Activated gamma-delta T cell treated with Interleukin-2 at 50 U/mL for 16 hours (primary cell): ENCODE results near the gene NME3.

Experiments
- DNase-seq: peaks from one replicate; pipeline ENCODE4 v3.0.0-alpha.2; 2020

The NME3 gene

GRCh38 chr16:1793578-1794220 lies 22.4 kb upstream of the NME3 start, which contains the start of gene IGFALS:
TSS of gene IGFALS (minus strand) at chr16:1793705. CDS start at chr16:1793652, 53 bp downstream.
- DNase-seq = peak; percentile 3

GRCh38 chr16:1792836-1793577 lies 21.7 kb upstream of the NME3 start:
- peak; percentile 3 for DNase-seq

- peak; percentile 2 for DNase-seq
Measured at GRCh38 chr16:1791943-1792812, 20.8 kb upstream of the NME3 start.

DNA sequence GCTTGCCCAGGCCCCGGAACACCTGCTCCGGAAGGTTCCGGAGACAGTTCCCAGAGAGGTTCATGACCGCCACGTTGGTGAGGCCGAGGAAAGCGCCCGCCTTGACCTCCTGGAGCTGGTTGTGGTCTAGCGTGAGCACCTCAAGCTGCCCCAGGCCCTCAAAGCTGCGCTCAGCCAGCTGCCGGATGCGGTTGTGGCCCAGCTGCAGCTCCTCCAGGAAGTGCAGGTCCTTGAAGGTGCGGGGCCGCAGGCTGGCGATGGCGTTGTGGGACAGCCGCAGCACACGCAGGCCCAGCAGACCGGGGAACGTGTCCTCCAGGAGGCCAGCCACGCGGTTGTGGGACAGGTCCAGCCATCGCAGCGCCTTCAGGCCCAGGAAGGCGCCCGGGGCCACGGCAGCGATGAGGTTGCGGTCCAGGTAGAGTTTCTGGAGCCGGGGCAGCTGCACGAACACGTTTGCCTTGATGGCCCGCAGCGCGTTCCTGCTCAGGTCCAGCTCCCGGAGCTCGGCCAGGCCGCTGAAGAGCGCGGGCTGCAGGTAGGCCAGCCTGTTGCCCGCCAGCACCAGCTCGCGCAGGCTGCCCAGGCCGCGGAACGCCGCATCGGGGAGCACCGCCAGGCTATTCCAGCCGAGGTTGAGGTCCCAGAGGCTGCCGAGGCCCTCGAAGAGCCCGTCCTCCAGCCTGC lies 20.1 kb upstream of the NME3 start:
- peak; percentile 2 for DNase-seq

GRCh38 chr16:1790611-1791255 lies 19.4 kb upstream of the NME3 start:
- no peak for DNase-seq

DNA sequence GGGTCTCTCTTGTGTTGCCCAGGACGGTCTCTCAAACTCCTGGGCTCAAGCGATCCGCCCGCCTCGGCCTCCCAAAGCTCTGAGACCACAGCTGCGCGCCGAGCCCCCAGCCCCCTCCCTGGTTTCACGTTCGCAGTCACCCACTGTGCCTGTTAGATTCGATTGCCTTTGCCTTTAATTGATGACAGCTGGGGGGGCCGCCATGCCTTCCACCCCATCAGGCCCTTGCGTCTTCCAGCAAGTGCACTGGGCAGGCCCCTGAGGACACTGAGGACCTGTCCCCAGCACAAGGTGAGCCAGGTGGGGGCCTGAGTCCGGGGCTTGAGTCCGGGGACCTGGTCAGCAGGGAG lies 18.9 kb upstream of the NME3 start:
- DNase-seq = no peak

GRCh38 chr16:1789643-1790045 lies 18.3 kb upstream of the NME3 start:
- no peak for DNase-seq

DNA sequence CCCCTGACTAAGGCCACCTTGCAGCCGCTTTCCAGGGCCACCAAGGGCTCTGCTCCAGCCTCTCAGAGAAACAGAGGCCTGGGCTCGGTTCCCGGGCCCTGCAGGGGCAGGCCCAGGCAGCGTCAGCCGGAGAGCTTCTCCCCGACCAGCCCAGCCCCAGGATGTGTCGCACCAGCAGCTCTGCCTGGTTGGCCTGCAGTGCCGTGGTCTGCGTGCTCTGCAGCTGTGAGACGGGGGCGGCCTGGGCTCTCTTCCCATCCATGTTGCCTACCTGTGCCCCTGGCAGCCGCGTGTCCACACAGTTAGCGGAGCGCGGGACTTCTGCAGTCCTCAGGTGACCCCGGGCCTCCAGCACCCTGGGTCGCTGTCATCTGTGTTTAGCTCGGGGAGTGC lies 17.4 kb upstream of the NME3 start:
- DNase-seq = no peak

DNA sequence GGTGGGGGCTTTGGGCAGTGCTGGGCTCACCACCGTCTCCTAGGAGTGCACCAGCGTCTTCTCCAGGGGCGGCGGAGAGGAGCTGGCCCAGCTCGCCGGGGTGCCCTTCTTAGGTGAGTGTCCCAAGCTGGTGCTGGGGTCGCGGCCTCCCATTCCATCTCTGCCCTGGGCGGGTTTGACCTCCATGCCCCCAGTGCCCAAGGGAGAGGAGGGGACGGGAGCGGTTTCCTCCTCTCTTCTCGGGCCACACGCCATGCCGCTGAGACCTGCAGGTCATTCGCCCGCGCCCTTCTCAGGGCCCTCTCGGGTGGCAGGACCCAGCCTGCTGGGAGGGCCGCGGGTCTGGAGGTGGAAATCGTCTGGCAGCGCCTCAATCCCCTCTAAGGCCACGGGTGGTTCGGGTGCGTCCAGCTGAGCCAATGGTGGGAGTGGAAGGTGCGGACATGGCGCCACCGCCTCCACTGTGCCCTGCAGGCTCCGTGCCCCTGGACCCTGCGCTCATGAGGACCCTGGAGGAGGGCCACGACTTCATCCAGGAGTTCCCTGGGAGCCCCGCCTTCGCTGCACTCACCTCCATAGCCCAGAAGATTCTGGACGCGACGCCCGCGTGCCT lies 16.9 kb upstream of the NME3 start:
- peak; percentile 3 for DNase-seq

DNA sequence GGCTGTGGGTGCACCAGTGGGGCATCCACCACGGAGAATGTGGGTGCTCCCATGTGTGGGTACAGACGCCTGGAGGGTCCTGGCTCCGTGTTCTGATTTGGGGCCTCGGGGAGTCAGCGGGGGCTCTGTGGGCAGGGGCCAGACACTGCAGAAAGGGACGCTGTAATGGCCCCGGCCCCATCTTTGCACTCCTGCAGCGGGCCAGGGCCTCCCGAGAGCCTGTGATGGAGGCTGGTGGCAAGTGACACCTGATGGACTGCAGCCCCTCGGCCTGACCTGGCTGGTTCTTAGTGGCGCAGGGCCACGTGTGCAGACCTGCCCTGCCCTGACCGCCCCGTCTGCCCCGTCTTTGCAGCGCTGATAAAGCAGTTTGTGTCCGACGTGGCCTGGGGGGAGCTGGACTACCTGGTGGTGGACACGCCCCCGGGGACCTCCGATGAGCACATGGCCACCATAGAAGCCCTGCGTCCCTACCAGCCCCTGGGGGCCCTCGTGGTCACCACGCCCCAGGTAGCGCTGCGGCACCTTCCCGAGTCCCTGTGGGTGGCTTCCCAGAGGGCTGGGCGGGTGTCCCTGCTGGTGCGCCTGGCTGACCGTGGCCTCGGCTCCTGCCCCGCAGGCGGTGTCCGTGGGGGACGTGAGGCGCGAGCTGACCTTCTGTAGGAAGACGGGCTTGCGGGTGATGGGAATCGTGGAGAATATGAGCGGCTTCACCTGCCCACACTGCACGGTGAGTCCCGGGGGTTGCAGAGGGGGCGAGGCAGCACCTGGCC lies 16.2 kb upstream of the NME3 start:
- peak; percentile 3 for DNase-seq

DNA sequence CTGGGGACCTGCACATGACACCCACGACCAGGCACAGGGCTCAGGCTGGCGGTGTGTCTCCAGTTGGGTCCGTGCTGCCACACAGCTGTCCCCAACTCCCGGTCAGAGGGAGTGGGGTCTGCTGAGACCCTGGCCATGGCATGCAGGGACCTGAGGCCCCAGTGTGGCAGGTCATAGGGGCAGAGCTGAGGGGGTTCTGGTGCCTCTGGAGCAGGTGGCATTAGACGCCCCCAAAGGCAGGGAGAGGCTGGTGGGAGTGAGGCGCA lies 15.6 kb upstream of the NME3 start:
- DNase-seq = no peak

- DNase-seq = peak; percentile 3
Measured at GRCh38 chr16:1786242-1787055, 15.1 kb upstream of the NME3 start.

DNA sequence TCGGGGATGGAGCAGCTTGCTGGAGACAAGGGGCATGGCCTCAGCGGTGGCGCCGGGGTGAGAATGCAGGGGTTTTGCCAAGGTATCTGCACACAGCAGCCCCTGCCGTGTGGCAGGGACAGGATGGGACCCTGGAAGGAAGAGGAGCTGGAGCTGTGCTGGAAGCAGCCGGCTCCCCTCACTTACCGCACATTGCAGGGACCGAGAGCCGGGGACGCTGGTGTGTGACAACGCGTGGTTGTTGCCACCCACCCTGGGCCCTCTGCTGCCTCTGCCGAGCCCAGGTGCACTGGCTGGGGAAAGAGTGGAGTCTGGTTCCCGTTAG lies 14.5 kb upstream of the NME3 start:
- DNase-seq = peak; percentile 2

- no peak for DNase-seq
Measured at GRCh38 chr16:1784977-1785845, 13.9 kb upstream of the NME3 start.

DNA sequence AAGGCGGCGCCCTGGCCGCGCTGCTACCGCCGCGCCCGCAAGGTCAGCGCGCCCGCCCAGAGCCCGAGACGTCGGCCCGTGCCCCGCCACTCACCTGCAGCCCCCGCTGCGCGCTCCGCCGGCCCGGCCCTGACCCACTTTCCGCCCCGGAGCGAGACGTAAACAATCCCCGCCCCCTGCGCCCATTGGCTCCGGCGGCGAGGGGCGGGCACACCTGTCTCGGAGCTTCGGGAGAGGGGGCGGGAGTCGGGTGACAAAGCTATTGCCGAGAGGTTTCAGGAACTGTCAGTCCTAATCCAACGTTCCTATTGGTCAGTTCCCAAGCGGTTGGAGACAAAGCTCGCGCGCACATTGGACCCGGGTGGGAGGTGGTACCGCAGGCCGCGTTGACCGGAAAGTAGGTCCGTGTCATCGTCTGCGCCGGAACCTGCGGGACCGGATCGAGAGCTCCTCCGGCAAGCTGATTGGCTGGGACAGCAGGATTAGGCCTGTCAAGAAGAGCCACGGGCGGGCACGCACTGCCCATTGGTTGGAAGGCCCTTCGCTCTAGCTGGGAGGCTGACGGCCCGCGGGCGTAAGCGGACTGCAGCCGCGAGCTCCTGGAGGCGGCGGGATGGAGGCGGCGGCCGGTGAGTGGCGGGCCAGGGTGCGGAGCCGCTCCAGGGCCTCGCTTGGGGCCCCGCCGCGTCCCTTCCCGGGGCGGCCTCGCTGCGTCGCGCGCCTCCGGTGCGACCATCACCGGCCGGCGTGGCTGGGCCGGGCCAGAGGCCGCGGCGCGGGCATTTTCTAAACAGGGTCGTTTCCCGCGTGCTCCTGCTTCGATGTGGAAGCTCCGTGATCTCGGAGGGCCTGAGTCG lies 11.3 kb upstream of the NME3 start, which contains the start of the genes NUBP2 and SPSB3:
Gene NUBP2 (plus strand): TSS at position 553 of the 857 bp plus-strand sequence. CDS start 61 bp downstream, at position 614.
Gene SPSB3 (minus strand): TSS at position 164 of the 857 bp plus-strand sequence. CDS start 1,088 bp downstream, outside the sequence.
- DNase-seq = peak; percentile 98

GRCh38 chr16:1781758-1782407 lies 10.5 kb upstream of the NME3 start:
- DNase-seq = peak; percentile 22

- no peak for DNase-seq
Measured at GRCh38 chr16:1781254-1781653, 9.9 kb upstream of the NME3 start.

GRCh38 chr16:1780677-1781072 lies 9.3 kb upstream of the NME3 start:
- no peak for DNase-seq
